ENCODE measurements around the gene ASB1.
"Not testable (repeated sequence)": the region's sequence is repeated elsewhere in the genome, so short reads cannot be mapped to it uniquely, and the experiment has no call there.

The ASB1 gene

DNA sequence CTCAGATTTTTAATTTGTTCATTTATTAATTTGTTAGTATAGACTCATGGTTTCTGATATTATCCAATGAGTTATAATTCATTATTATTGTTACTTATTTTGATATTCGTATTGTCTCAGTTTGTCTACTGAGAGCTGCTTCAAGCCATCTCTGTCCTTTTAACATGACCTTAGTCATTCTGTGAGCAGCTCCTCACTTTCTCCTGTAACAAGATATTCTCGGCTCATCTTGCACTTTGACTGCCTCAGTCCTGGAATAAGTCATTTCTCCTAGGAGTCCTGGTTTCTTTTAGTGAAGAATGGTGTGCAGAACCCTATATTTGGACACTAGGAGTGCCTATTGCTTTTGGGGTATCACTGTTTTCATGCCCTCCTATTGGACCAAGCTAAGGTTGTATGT, 13.2 kb downstream of the ASB1 start:
- Mint-ChIP-seq H3K4me1 (ENCODE audit: low read depth) (peaks cover 63% of the 10 kb centered on the region), H3K27ac (peak overlapping the region; percentile 93), H3K27me3 (no peaks in the 10 kb centered on the region), H3K4me3 (peak overlapping the region; percentile 64), H3K36me3 (ENCODE audit: low read depth) (peaks cover 88% of the 10 kb centered on the region), H3K9me3 (no peaks in the 10 kb centered on the region)
- no peak for DNase-seq

DNA sequence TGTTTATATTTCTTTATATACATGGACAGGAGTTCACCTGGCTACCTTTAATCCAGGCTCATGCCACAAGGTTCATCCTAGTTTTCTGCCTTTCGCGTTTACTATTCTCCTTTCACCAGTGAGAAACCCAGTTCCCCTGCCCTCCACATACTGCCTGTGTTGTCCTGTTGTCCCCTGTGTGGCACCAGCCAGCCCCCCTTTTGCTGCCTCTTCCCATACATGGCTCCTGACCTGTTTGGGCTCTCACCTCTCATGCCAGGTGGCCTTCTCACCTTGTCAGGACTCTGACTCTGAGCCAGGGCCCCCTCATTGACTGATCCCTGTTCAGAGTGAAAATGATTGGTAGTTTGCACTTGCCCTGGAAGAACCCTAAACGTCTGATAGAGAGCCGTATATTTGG, 13.6 kb downstream of the ASB1 start:
- no peaks in the 10 kb centered on the region for H3K27me3 Mint-ChIP-seq
- no peak for DNase-seq
- peak overlapping the region; percentile 93 for H3K27ac Mint-ChIP-seq
- H3K4me1 Mint-ChIP-seq (ENCODE audit: low read depth) = peaks cover 63% of the 10 kb centered on the region
- H3K36me3 Mint-ChIP-seq (ENCODE audit: low read depth) = peaks cover 88% of the 10 kb centered on the region
- H3K4me3 Mint-ChIP-seq = peak overlapping the region; percentile 64
- H3K9me3 Mint-ChIP-seq = no peaks in the 10 kb centered on the region

DNA sequence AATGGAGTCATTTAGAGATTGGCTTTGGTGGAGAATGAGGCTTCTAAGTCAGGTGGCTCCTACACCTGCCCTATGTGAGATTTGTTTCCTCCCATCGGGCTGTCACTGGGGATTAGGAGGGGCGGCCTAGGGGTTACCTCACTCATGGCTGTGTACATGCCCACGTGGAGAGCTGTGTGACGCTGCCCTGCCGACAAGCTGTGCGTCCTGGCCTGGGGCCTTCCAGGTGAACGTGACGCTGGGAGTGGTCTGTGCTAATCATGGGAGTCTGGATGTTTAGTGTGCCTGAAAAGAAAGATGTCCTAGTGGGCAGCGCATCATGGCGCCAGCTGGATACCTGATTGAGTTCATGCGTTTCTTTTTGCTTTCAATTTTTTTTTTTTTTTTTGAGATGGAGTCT, 14.0 kb downstream of the ASB1 start:
- no peak for DNase-seq
- H3K4me3 Mint-ChIP-seq = no peak overlapping the region
- H3K27ac Mint-ChIP-seq = peak overlapping the region; percentile 93
- H3K9me3 Mint-ChIP-seq = no peaks in the 10 kb centered on the region
- no peaks in the 10 kb centered on the region for H3K27me3 Mint-ChIP-seq
- peaks cover 88% of the 10 kb centered on the region for H3K36me3 Mint-ChIP-seq (ENCODE audit: low read depth)
- H3K4me1 Mint-ChIP-seq (ENCODE audit: low read depth) = peaks cover 61% of the 10 kb centered on the region

DNA sequence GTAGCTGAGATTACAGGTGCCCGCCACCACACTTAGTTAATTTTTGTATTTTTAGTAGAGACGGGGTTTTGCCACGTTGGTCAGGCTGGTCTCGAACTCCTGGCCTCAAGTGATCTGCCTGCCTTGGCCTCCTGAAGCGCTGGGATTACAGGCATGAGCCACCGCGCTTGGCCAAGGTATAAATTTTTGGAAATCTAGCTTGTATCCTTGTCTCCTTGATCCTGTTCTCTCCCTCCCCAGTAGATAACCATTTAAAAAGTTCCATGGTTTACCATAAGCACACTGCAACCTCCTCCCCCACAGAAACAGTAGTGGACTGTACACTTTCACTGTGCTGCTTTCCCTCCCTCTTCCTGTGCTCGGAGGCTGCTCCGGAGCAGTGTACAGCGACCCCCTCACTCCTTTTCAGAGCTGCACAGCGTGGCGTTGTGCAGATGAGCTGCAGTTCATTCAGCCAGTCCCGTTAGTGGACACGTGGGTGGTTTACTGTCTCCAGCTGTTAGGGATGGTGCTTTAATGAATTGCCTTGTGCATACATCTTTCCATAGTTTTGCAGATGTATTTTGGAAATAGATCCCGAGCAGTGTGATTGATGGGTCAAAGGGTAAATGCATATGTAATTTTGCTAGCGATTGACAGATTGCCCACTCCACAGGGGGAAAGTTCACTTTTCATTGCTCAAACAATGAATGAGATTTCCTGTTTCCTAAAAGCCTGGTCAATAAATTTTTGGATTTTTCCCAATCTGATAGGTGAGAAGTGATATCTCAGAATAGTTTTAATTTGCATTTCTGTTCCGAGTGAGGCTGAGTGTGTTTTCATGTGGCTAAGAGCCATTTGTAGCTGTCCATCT, 14.8 kb downstream of the ASB1 start:
- Mint-ChIP-seq H3K27ac (no peak overlapping the region), H3K9me3 (no peaks in the 10 kb centered on the region), H3K4me1 (ENCODE audit: low read depth) (peaks cover 56% of the 10 kb centered on the region), H3K27me3 (no peaks in the 10 kb centered on the region), H3K4me3 (no peak overlapping the region), H3K36me3 (ENCODE audit: low read depth) (peaks cover 89% of the 10 kb centered on the region)
- no peak for DNase-seq

DNA sequence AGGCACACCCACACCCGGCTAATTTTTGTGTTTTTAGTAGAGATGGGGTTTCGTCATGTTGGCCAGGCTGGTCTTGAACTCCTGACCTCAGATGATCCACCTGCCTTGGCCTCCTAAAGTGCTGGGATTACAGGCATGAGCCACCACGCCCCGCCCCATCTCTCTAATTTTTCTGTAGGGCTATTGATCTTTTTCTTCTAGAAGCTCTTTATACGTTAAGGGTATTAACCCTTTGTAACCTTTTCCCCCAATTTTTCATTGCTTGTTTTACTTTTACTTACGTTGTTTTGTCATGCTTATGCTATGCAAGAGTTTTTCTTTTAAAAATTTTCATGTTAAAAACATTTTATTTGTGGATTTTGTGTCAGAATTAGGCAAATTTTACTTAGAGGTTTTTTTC, 15.5 kb downstream of the ASB1 start:
- not testable (repeated sequence) for H3K27ac Mint-ChIP-seq, H3K9me3 Mint-ChIP-seq, DNase-seq, H3K4me3 Mint-ChIP-seq, H3K27me3 Mint-ChIP-seq
- Mint-ChIP-seq H3K36me3 (ENCODE audit: low read depth) (peaks cover 90% of the 10 kb centered on the region), H3K4me1 (ENCODE audit: low read depth) (peaks cover 51% of the 10 kb centered on the region)

DNA sequence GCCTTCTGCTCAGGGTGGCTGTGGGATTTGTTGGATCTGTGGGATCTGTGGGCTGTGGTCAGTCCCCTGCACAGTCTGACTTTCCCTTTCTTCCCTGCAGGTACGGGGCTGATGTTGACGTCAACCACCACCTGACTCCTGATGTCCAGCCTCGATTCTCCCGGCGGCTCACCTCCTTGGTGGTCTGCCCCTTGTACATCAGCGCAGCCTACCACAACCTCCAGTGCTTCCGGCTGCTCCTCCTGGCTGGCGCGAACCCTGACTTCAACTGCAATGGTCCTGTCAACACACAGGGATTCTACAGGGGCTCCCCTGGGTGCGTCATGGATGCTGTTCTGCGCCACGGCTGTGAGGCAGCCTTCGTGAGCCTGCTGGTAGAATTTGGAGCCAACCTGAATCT, 17.5 kb downstream of the ASB1 start:
- Mint-ChIP-seq H3K27ac (no peak overlapping the region), H3K9me3 (no peaks in the 10 kb centered on the region), H3K4me1 (ENCODE audit: low read depth) (peaks cover 37% of the 10 kb centered on the region), H3K27me3 (no peaks in the 10 kb centered on the region), H3K4me3 (no peak overlapping the region), H3K36me3 (ENCODE audit: low read depth) (peaks cover 94% of the 10 kb centered on the region)
- DNase-seq = no peak

DNA sequence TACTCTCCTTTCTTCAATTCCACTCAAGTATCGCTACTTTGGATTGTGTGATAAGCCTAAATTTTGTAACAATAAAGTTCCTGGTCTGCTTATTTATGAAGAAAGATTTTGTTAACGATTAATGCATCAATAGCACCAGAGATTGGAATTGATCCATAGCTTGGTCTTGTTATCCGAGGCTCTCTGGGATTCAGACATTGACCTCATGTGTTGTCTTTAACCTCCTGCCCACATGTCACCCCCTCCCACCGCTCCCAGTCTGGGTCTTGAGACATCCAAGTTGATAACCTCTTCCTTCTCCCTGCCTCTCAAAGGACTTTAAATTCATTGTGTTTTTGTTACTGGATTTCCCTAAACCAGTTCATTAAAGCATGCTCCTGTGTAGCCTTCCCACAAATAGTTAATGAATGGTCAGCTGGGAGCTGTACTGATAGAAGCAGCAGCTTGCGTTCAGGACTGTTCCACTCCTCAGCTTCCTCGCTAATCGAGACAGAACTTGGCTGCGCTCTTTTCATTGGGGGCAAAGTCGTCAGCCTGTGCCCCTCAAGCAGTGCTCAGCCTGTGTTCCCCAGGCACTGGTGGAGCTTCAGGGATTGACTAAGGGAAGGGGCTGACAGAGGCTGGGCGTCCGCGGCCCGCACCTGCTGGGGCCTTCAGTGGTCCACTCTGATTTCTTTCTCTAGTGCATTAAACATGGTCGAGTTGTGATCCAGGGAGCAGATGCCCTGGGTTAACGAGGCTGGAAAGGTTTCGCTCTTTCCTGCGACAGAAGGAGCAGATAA, 18.9 kb downstream of the ASB1 start:
- Mint-ChIP-seq H3K4me1 (ENCODE audit: low read depth) (peaks cover 23% of the 10 kb centered on the region), H3K9me3 (no peaks in the 10 kb centered on the region), H3K27ac (no peak overlapping the region), H3K4me3 (no peak overlapping the region), H3K36me3 (ENCODE audit: low read depth) (peaks cover 96% of the 10 kb centered on the region), H3K27me3 (no peaks in the 10 kb centered on the region)
- no peak for DNase-seq

DNA sequence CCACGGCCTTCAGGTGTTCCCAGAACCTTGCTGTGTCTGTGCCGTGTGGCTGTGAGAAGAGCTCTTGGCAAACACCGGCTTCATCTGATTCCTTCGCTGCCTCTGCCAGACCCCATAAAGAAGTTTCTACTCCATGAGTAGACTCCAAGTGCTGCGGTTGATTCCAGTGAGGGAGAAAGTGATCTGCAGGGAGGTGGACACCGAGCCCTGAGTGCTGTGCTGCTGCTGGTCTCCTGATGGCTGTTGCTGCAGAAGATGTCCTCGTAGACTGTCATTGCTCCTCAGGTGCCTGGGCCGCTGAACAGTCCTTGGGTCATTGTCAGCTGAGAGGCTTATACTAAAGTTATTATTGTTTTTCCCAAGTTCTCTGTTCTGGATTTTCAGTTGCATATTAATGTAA, 19.6 kb downstream of the ASB1 start:
- Mint-ChIP-seq H3K9me3 (no peaks in the 10 kb centered on the region), H3K27me3 (no peaks in the 10 kb centered on the region), H3K27ac (peak overlapping the region; percentile 37), H3K4me1 (ENCODE audit: low read depth) (peaks cover 16% of the 10 kb centered on the region), H3K36me3 (ENCODE audit: low read depth) (peaks cover 96% of the 10 kb centered on the region), H3K4me3 (no peak overlapping the region)
- DNase-seq = no peak

DNA sequence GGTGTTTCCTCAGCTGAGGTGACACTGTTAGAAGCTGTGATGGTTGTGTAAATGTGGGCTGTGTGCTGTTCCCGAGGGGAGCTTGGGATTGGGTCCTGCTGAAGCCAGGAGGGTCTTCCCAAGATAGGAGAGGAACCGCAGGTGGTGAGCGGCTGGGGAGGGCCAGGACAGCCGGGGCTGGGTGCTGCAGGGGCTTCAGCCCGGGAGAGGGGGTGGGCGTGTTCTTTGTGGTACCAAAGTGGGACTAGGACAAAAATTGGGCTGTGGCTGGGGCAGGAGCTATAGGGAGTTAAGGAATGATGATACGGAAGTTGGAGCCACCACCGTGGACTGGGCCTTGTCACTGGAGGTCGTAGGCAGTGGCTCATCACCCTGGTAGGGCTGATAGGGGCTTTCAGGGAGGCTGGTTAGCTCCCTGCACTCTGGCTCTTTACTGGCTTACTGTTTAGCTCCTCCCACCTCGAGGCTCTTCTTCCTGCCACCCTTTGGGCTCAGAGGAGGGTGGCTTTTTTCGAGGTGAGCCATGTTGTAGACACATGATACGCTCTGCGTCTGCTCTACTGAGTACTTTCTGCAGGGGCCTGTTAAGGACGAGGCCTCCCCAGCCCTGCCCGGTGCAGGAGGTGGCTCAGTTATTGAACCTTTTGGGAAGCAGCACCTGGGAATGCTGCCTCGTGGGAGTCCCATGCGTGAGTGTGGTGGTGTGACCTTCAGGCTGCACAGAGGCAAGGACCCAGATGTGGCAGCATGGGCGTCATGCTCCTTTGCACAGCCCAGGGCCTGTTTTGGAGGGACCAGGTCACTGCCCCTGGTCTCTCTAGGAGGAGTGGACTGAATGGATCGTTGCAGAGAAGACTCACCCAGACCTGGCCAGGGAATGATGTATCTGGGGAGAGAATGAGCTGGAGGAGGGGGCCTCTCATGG, 21.6 kb downstream of the ASB1 start:
- H3K4me1 Mint-ChIP-seq (ENCODE audit: low read depth) = peaks cover 3% of the 10 kb centered on the region
- no peak overlapping the region for H3K4me3 Mint-ChIP-seq
- DNase-seq = no peak
- H3K9me3 Mint-ChIP-seq = no peaks in the 10 kb centered on the region
- H3K36me3 Mint-ChIP-seq (ENCODE audit: low read depth) = peaks cover 95% of the 10 kb centered on the region
- H3K27me3 Mint-ChIP-seq = no peaks in the 10 kb centered on the region
- H3K27ac Mint-ChIP-seq = peak overlapping the region; percentile 57

DNA sequence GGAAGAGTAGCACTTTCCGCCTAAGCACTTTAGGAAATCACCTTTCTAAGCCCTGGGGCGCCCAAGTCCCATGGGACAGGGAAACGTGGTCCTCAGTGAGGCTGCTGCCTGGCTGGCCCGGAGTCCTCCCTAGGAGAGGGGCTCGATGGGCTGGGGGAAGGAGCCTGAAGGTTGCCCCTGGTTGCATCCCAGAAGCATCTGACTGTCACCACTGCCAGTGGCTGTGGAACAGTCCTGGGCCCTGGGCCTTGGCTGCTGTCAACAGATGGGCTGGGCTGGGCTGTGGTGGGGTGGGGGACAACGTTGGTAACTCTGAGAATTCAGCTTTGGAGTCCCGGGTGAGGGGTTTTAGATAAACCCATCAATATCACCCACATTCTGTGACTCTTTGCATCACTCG, 22.5 kb downstream of the ASB1 start:
- peaks cover 3% of the 10 kb centered on the region for H3K4me1 Mint-ChIP-seq (ENCODE audit: low read depth)
- no peak overlapping the region for H3K27ac Mint-ChIP-seq
- H3K27me3 Mint-ChIP-seq = no peaks in the 10 kb centered on the region
- peaks cover 86% of the 10 kb centered on the region for H3K36me3 Mint-ChIP-seq (ENCODE audit: low read depth)
- H3K4me3 Mint-ChIP-seq = no peak overlapping the region
- H3K9me3 Mint-ChIP-seq = no peaks in the 10 kb centered on the region
- DNase-seq = no peak

DNA sequence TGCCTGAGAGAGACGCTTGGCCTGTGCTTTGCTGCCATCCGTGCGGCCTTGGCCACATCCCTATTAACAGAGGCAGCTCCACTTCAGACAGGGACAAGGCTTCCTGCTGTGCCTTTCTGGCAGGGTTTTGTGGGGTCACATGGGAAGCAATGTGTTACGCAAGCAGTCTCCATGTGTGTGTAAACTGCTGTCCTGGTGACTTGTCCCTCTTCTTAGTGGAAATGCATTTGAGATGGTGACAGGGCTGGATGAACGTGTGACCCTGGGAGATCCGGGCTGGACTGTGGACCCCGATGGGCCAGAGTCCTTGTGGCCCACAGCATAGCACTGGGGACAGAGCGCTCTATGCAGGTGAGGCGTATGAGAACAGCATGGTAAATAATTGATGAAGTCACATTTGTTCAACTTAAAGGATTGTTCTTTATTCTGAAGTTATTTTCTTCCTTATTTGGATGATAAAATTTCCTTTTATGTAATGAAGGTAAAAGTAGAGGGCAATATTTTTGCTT, 23.2 kb downstream of the ASB1 start:
- no peak overlapping the region for H3K4me3 Mint-ChIP-seq
- no peak for DNase-seq
- no peak overlapping the region for H3K27ac Mint-ChIP-seq
- peaks cover 3% of the 10 kb centered on the region for H3K4me1 Mint-ChIP-seq (ENCODE audit: low read depth)
- H3K9me3 Mint-ChIP-seq = no peaks in the 10 kb centered on the region
- H3K36me3 Mint-ChIP-seq (ENCODE audit: low read depth) = peaks cover 79% of the 10 kb centered on the region
- H3K27me3 Mint-ChIP-seq = no peaks in the 10 kb centered on the region

DNA sequence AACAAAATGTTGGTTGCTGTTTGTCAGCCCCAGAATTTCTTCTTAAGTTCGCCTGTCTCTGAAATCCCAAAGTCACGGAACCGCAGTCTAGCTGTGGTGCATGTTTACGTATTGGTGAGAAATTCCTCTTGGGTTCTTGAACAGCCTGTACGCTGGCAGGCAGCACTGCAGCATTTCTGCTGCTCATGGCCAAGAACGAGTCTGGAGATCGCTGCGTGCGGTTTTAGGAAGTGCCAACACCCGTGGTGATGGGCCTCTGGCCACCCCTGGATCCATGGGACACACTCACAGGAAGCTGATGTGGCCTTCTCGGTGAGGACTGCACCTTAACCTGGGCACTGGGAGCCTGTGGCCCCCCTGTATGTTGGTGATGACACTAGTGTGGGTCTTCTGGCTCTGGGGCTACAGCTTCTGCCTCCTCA, 23.7 kb downstream of the ASB1 start:
- Mint-ChIP-seq H3K9me3 (peaks cover 2% of the 10 kb centered on the region), H3K36me3 (ENCODE audit: low read depth) (peaks cover 74% of the 10 kb centered on the region), H3K4me1 (ENCODE audit: low read depth) (peaks cover 3% of the 10 kb centered on the region), H3K4me3 (no peak overlapping the region), H3K27me3 (no peaks in the 10 kb centered on the region), H3K27ac (no peak overlapping the region)
- DNase-seq = no peak

DNA sequence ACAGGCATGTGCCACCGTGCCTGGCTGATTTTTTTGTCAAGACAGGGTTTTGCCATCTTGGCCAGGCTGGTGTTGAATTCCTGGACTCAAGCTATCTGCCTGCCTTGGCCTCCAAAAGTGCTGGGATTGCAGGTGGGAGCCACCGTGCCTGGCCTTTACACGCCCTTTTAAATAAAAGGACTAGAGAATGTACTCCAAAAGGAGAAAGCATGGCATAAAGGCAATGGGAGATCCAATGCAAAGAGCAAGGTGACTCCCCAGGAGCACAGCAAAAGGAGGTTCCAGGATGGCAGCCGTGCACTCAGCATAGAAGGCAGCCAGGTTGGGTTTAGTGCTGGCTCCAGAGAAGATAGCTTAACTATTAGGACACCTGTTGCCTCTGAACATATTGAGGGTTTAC, 27.1 kb downstream of the ASB1 start:
- no peak for DNase-seq
- Mint-ChIP-seq H3K27ac (no peak overlapping the region), H3K36me3 (ENCODE audit: low read depth) (peaks cover 40% of the 10 kb centered on the region), H3K4me1 (ENCODE audit: low read depth) (no peaks in the 10 kb centered on the region), H3K9me3 (peaks cover 2% of the 10 kb centered on the region), H3K4me3 (no peak overlapping the region), H3K27me3 (no peaks in the 10 kb centered on the region)

DNA sequence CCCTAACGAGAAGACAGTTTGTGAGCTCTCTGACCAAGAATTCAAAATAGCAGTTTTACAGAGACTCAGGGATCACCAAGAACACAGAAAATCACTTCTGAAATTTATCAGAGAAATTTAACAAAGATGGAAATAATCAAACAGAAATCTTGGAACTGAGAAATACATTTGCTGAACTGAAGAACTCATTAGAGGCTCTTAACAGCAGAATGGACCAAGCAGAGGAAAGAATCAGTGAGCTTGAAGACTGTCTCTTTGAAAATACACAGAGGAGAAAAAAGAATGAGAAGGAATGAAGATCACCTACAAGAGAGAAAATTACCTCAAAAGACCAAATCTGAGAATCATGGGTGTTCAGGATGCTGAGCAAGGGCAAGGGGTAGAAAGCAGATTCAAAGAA, 29.7 kb downstream of the ASB1 start:
- Mint-ChIP-seq H3K27ac (no peak overlapping the region), H3K4me3 (no peak overlapping the region), H3K4me1 (ENCODE audit: low read depth) (no peaks in the 10 kb centered on the region), H3K27me3 (no peaks in the 10 kb centered on the region), H3K9me3 (peaks cover 2% of the 10 kb centered on the region), H3K36me3 (ENCODE audit: low read depth) (peaks cover 14% of the 10 kb centered on the region)
- no peak for DNase-seq

Measured in activated T-cell treated with anti-CD3 and anti-CD28 coated beads, Interleukin-2, amount 50 U/mL, for 24 hours (primary cell).